H9 (cell line): ENCODE results near the gene COP1. TPM values are rescaled to one million over a fixed set of nuclear protein-coding genes. Genes with fewer than 3 reads are reported as not detected.

Experiments
- DNase-seq: peaks from one replicate; pipeline ENCODE4 v3.0.0-alpha.2; 2017
- H2AFZ ChIP-seq: one replicate; pipeline ENCODE4 v1.6.1; 2013; ENCODE audit warnings: mild to moderate bottlenecking, low read length, control low read depth, moderate library complexity
- H2AK5ac ChIP-seq: 2 replicates; pipeline ENCODE4 v1.6.1; 2013; ENCODE audit warnings: low read length, control low read depth, mixed read lengths; ENCODE audit not compliant: insufficient read length
- H2BK120ac ChIP-seq: one replicate; pipeline ENCODE4 v1.6.1; 2013; ENCODE audit warnings: low read depth, mild to moderate bottlenecking, low read length, control low read depth, inconsistent platforms; ENCODE audit not compliant: poor library complexity, severe bottlenecking
- H2BK12ac ChIP-seq: 2 replicates; pipeline ENCODE4 v1.6.1; 2013; ENCODE audit warnings: low read length, control low read depth, mixed read lengths, low read depth; ENCODE audit not compliant: insufficient read length
- H2BK15ac ChIP-seq: 2 replicates; pipeline ENCODE4 v1.6.1; 2013; ENCODE audit warnings: low read depth, low read length, control low read depth
- H2BK20ac ChIP-seq: one replicate; pipeline ENCODE4 v1.6.1; 2013; ENCODE audit warnings: low read depth, mild to moderate bottlenecking, low read length, control low read depth, inconsistent platforms; ENCODE audit not compliant: poor library complexity, severe bottlenecking
- H2BK5ac ChIP-seq: 2 replicates; pipeline ENCODE4 v1.6.1; 2013; ENCODE audit warnings: low read length, control low read depth, mixed read lengths; ENCODE audit not compliant: insufficient read length
- H3K14ac ChIP-seq: 2 replicates; pipeline ENCODE4 v1.6.1; 2013; ENCODE audit warnings: low read length, control low read depth; ENCODE audit not compliant: insufficient read depth
- H3K18ac ChIP-seq: 2 replicates; pipeline ENCODE4 v1.6.1; 2013; ENCODE audit warnings: low read depth, mild to moderate bottlenecking, mixed read lengths, low read length, control low read depth; ENCODE audit not compliant: insufficient read length
- H3K23ac ChIP-seq: 2 replicates; pipeline ENCODE4 v1.6.1; 2013; ENCODE audit warnings: low read length, control low read depth, mixed read lengths, low read depth; ENCODE audit not compliant: insufficient read length
- H3K23me2 ChIP-seq: 2 replicates; pipeline ENCODE4 v1.6.1; 2013; ENCODE audit warnings: low read depth, mild to moderate bottlenecking, mixed read lengths, low read length, control low read depth; ENCODE audit not compliant: insufficient read length, poor library complexity, severe bottlenecking
- H3K27ac ChIP-seq: 2 replicates; pipeline ENCODE4 v1.5.1; 2013; ENCODE audit warnings: low read length, control low read depth, mixed read lengths, low read depth; ENCODE audit not compliant: insufficient read length
- H3K27me3 ChIP-seq: 2 replicates; pipeline ENCODE4 v1.6.1; 2013; ENCODE audit warnings: low read length, control low read depth, inconsistent platforms; ENCODE audit not compliant: insufficient read depth
- H3K4ac ChIP-seq: 2 replicates; pipeline ENCODE4 v1.6.1; 2013; ENCODE audit warnings: low read depth, mild to moderate bottlenecking, control low read depth, inconsistent platforms, low read length, moderate library complexity
- H3K4me1 ChIP-seq: 2 replicates; pipeline ENCODE4 v1.6.1; 2013; ENCODE audit warnings: low read length, control low read depth, inconsistent platforms; ENCODE audit not compliant: insufficient read depth
- H3K4me2 ChIP-seq: 2 replicates; pipeline ENCODE4 v1.6.1; 2013; ENCODE audit warnings: low read length, control low read depth, mixed read lengths; ENCODE audit not compliant: insufficient read length, insufficient read depth
- H3K56ac ChIP-seq: 2 replicates; pipeline ENCODE4 v1.6.1; 2013; ENCODE audit warnings: low read depth, mild to moderate bottlenecking, mixed read lengths, low read length, control low read depth; ENCODE audit not compliant: insufficient read length
- H3K79me1 ChIP-seq: 2 replicates; pipeline ENCODE4 v1.6.1; 2013; ENCODE audit warnings: low read depth, mild to moderate bottlenecking, moderate library complexity, low read length, control low read depth, inconsistent platforms; ENCODE audit not compliant: insufficient read depth, poor library complexity, severe bottlenecking
- H3K79me2 ChIP-seq: 2 replicates; pipeline ENCODE4 v1.6.1; 2013; ENCODE audit warnings: low read length, control low read depth, inconsistent platforms; ENCODE audit not compliant: insufficient read depth
- H3K9ac ChIP-seq: 2 replicates; pipeline ENCODE4 v1.6.1; 2013; ENCODE audit warnings: low read length, control low read depth, mixed read lengths; ENCODE audit not compliant: insufficient read length; ENCODE audit errors: extremely low read depth
- H3K9me3 ChIP-seq: one replicate; pipeline ENCODE4 v1.6.1; 2013; ENCODE audit warnings: low read depth, low read length, inconsistent platforms; ENCODE audit not compliant: control insufficient read depth
- H3T11ph ChIP-seq: one replicate; pipeline ENCODE4 v1.6.1; 2013; ENCODE audit warnings: mild to moderate bottlenecking, low read length, control low read depth, inconsistent platforms
- H4K20me1 ChIP-seq: one replicate; pipeline ENCODE4 v1.6.1; 2013; ENCODE audit not compliant: control insufficient read depth, insufficient read length, insufficient read depth
- H4K5ac ChIP-seq: 2 replicates; pipeline ENCODE4 v1.6.1; 2013; ENCODE audit warnings: low read depth, mild to moderate bottlenecking, mixed read lengths, low read length, control low read depth; ENCODE audit not compliant: insufficient read length
- H4K8ac ChIP-seq: replicated peaks from 2 replicates; pipeline ENCODE4 v1.6.1; 2013; ENCODE audit warnings: low read length, control low read depth, mixed read lengths, low read depth; ENCODE audit not compliant: insufficient read length
- H4K91ac ChIP-seq: 2 replicates; pipeline ENCODE4 v1.6.1; 2013; ENCODE audit warnings: low read depth, mild to moderate bottlenecking, moderate library complexity, mixed read lengths, low read length, control low read depth; ENCODE audit not compliant: insufficient read length
- H3K27ac Mint-ChIP-seq, 3 experiments: 2 replicates in 2 of 3; 3 replicates in 1 of 3; pipeline ENCODE4 v1.8.0; 2020 to 2021; ENCODE audit warnings: mixed read lengths in 3 of 3, mild to moderate bottlenecking in 1 of 3, moderate library complexity in 1 of 3
- H3K27me3 Mint-ChIP-seq: 2 replicates; pipeline ENCODE4 v1.8.0; 2021; ENCODE audit warnings: low read depth, mild to moderate bottlenecking, moderate library complexity, mixed read lengths
- H3K36me3 Mint-ChIP-seq, 3 experiments: 2 replicates in 2 of 3; 3 replicates in 1 of 3; pipeline ENCODE4 v1.8.0; 2020 to 2021; ENCODE audit warnings: low read depth in 3 of 3, mixed read lengths in 3 of 3; ENCODE audit not compliant: insufficient read depth in 1 of 3
- H3K4me1 Mint-ChIP-seq, 2 experiments: 2 replicates each; pipeline ENCODE4 v1.8.0; 2020; ENCODE audit warnings: mixed read lengths in 2 of 2
- H3K4me3 Mint-ChIP-seq, 2 experiments: 2 replicates in 1 of 2; 3 replicates in 1 of 2; pipeline ENCODE4 v1.8.0; 2020 to 2021; ENCODE audit warnings: mild to moderate bottlenecking in 2 of 2, mixed read lengths in 2 of 2, moderate library complexity in 1 of 2
- H3K9me3 Mint-ChIP-seq, 2 experiments: 2 replicates in 1 of 2; 3 replicates in 1 of 2; pipeline ENCODE4 v1.8.0; 2020; ENCODE audit warnings: mild to moderate bottlenecking in 2 of 2, mixed read lengths in 2 of 2, moderate library complexity in 1 of 2
- CTCF ChIP-seq: fragments of 200-600 bp; sonication (generic); conservative IDR thresholded peaks from 3 replicates; pipeline ENCODE4 v1.8.0; 2021; ENCODE audit warnings: antibody characterized with exemption, mild to moderate bottlenecking
- WGBS: extraction: QIAGEN DNeasy Blood & Tissue Kit; methylation state at CpG from one replicate; pipeline ENCODE4 v1.1.7; 2013; ENCODE audit warnings: missing lambda C conversion rate, low lambda C conversion rate, mixed read lengths; ENCODE audit not compliant: insufficient read length; ENCODE audit errors: extremely low coverage; 5-methylcytosine and 5-hydroxymethylcytosine counted together
- total RNA-seq: library from RNA; stranded (reverse); gene quantifications from 2 replicates; pipeline ENCODE4 v1.2.1, GENCODE V29; 2021

The COP1 gene
- total RNA-seq, 1 experiment from 2014 or later, result 41.3 TPM

DNA sequence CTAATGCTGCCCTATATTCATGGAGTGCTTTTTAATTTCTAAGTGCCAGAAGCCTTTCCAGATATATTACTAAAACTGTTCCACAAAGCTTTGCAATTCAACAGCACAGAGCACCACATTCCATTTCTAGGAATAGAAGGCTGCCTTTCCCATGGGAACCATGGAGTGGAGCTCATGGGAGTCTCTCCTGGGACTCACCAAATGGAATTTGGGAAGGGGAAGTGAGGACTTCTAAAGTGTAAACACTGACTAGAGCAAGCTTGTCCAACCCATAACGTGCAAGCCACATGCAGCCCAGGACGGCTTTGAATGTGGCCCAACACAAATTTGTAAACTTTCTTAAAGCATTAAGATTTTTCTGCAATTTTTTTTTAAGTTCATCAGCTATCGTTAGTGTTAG is 273.3 kb downstream of the COP1 start:
- H3K79me1 ChIP-seq, result no peaks in the 10 kb centered on the region
- no peak overlapping the region for H2BK15ac ChIP-seq
- H2BK120ac ChIP-seq, result no peak overlapping the region
- H4K91ac ChIP-seq, result no peak overlapping the region
- H4K8ac ChIP-seq, result no peak overlapping the region
- Mint-ChIP-seq H3K27me3 (peaks cover 2% of the 10 kb centered on the region; the same call in 1 of the 2 replicates), H3K36me3 (peaks cover 5 to 26% (median 23%) of the 10 kb centered on the region in 3 experiments; a peak in 6 of 7 replicates), H3K4me3 (no peak overlapping the region), H3K4me1 (peaks cover 17 to 23% of the 10 kb centered on the region in 2 experiments), H3K9me3 (peaks cover 3 to 4% of the 10 kb centered on the region in 2 experiments; a peak in 4 of 5 replicates), H3K27ac (no peak overlapping the region)
- no peak; the same call in 1 of the 3 replicates for TF ChIP-seq CTCF
- H3K23ac ChIP-seq, result no peak overlapping the region
- H3K23me2 ChIP-seq, result no peaks in the 10 kb centered on the region
- H2BK20ac ChIP-seq, result no peak overlapping the region
- H3K56ac ChIP-seq, result no peak overlapping the region
- no peak overlapping the region for H3K4ac ChIP-seq
- H2BK5ac ChIP-seq, result no peak overlapping the region
- H2BK12ac ChIP-seq, result no peak overlapping the region
- H3K27ac ChIP-seq, result no peak overlapping the region
- H3K4me1 ChIP-seq, result peaks cover 5% of the 10 kb centered on the region; the same call in 1 of the 2 replicates
- H4K20me1 ChIP-seq, result no peaks in the 10 kb centered on the region
- H3K27me3 ChIP-seq, result no peaks in the 10 kb centered on the region
- no CpG with 5 or more reads among the region's 3 CpGs for WGBS
- H3K18ac ChIP-seq, result no peak overlapping the region
- H3K14ac ChIP-seq, result no peak overlapping the region
- no peak overlapping the region for H3K9ac ChIP-seq
- H3K9me3 ChIP-seq, result no peaks in the 10 kb centered on the region
- H3K79me2 ChIP-seq, result no peaks in the 10 kb centered on the region
- H4K5ac ChIP-seq, result no peak overlapping the region
- no peak for DNase-seq
- no peak overlapping the region for H2AK5ac ChIP-seq
- no peak overlapping the region for H3K4me2 ChIP-seq
- H2AFZ ChIP-seq, result no peak overlapping the region
- H3T11ph ChIP-seq, result no peak overlapping the region
